LNCAP (cell line): ENCODE data around the gene ENKD1.

ENCODE experiments used
- CTCF ChIP-seq: fragments of 450-650 bp; IDR thresholded peaks from 2 replicates; pipeline ENCODE4 v1.5.1; 2017; ENCODE audit warnings: mild to moderate bottlenecking

ENKD1 gene

GRCh38 chr16:67654403-67654911 is 12.1 kb downstream of the ENKD1 start:
- TF ChIP-seq CTCF, result no peak

GRCh38 chr16:67653789-67654402 is 12.7 kb downstream of the ENKD1 start:
- no peak for TF ChIP-seq CTCF

GRCh38 chr16:67653128-67653788 is 13.3 kb downstream of the ENKD1 start:
- TF ChIP-seq CTCF, result peak; percentile 40

- no peak for TF ChIP-seq CTCF
These were observed 13.9 kb downstream of the ENKD1 start for GRCh38 chr16:67652578-67653127.

- no peak for TF ChIP-seq CTCF
These were observed 14.7 kb downstream of the ENKD1 start for GRCh38 chr16:67651847-67652246.

- TF ChIP-seq CTCF, result no peak
These were observed 15.5 kb downstream of the ENKD1 start for GRCh38 chr16:67651039-67651438.

GRCh38 chr16:67650023-67650422 is 16.5 kb downstream of the ENKD1 start:
- no peak for TF ChIP-seq CTCF
